ENCODE results near the gene KIR2DL4. TPM values are rescaled to one million over a fixed set of nuclear protein-coding genes. Genes with fewer than 3 reads are reported as not detected.
"Not testable (repeated sequence)": the region's sequence is repeated elsewhere in the genome, so short reads cannot be mapped to it uniquely, and the experiment has no call there.

The KIR2DL4 gene
- total RNA-seq, 1 donor from 2014 or later, result not detected

DNA sequence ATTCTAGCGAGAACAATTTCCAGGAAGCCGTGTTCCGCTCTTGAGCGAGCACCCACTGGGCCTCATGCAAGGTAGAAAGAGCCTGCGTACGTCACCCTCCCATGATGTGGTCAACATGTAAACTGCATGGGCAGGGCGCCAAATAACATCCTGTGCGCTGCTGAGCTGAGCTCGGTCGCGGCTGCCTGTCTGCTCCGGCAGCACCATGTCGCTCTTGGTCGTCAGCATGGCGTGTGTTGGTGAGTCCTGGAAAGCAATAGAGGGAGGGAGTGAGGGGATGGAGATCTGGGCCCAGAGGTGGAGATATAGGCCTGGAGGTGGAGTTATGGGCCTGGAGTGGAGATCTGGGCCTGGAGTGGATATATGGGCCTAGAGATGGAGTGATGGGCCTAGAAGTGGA lies 33.8 kb upstream of the KIR2DL4 start, which contains the start of gene KIR2DL1:
Gene KIR2DL1 (plus strand): TSS at position 148 of the 400 bp plus-strand sequence. CDS start 58 bp downstream, at position 206.
- not testable (repeated sequence) for DNase-seq (ENCODE audit: low read depth); H3K36me3 ChIP-seq (ENCODE audit: insufficient read depth, low read length); H3K4me3 Mint-ChIP-seq (ENCODE audit: unreplicated experiment); H3K27ac Mint-ChIP-seq (ENCODE audit: unreplicated experiment); FAIRE-seq; H3K79me2 ChIP-seq (ENCODE audit: insufficient read depth, low read length); H3K9me3 ChIP-seq (ENCODE audit: insufficient read depth, low read depth, low read length); H3K4me2 ChIP-seq (ENCODE audit: low read length); H3K27me3 ChIP-seq (ENCODE audit: insufficient read depth, low read length); H3K9ac ChIP-seq (ENCODE audit: low read length); H3K4me1 ChIP-seq (ENCODE audit: insufficient read depth, low read length); H3K27ac ChIP-seq (ENCODE audit: low read depth, low read length); H3K27me3 Mint-ChIP-seq (ENCODE audit: low read depth, unreplicated experiment); H3K36me3 Mint-ChIP-seq (ENCODE audit: low read depth, unreplicated experiment); H2AFZ ChIP-seq (ENCODE audit: low read depth, low read length); H4K20me1 ChIP-seq (ENCODE audit: insufficient read depth, low read length); H3K4me1 Mint-ChIP-seq (ENCODE audit: low read depth, unreplicated experiment); H3K4me3 ChIP-seq (ENCODE audit: insufficient read depth, low read depth, low read length)
- H3K9me3 Mint-ChIP-seq (ENCODE audit: unreplicated experiment), result peaks cover 40% of the 10 kb centered on the region

- not testable (repeated sequence) for H3K36me3 ChIP-seq (ENCODE audit: insufficient read depth, low read length); H4K20me1 ChIP-seq (ENCODE audit: insufficient read depth, low read length); H3K27me3 Mint-ChIP-seq (ENCODE audit: low read depth, unreplicated experiment); H3K27ac ChIP-seq (ENCODE audit: low read depth, low read length); H3K4me1 ChIP-seq (ENCODE audit: insufficient read depth, low read length); H3K9ac ChIP-seq (ENCODE audit: low read length); DNase-seq (ENCODE audit: low read depth); H3K4me3 Mint-ChIP-seq (ENCODE audit: unreplicated experiment); H3K4me3 ChIP-seq (ENCODE audit: insufficient read depth, low read depth, low read length); FAIRE-seq; H3K4me2 ChIP-seq (ENCODE audit: low read length); H3K27me3 ChIP-seq (ENCODE audit: insufficient read depth, low read length); H3K79me2 ChIP-seq (ENCODE audit: insufficient read depth, low read length); H3K4me1 Mint-ChIP-seq (ENCODE audit: low read depth, unreplicated experiment); H3K9me3 ChIP-seq (ENCODE audit: insufficient read depth, low read depth, low read length); H2AFZ ChIP-seq (ENCODE audit: low read depth, low read length); H3K27ac Mint-ChIP-seq (ENCODE audit: unreplicated experiment); H3K36me3 Mint-ChIP-seq (ENCODE audit: low read depth, unreplicated experiment)
- peaks cover 33% of the 10 kb centered on the region for H3K9me3 Mint-ChIP-seq (ENCODE audit: unreplicated experiment)
These were observed 32.9 kb upstream of the KIR2DL4 start for GRCh38 chr19:54770511-54770910.

DNA sequence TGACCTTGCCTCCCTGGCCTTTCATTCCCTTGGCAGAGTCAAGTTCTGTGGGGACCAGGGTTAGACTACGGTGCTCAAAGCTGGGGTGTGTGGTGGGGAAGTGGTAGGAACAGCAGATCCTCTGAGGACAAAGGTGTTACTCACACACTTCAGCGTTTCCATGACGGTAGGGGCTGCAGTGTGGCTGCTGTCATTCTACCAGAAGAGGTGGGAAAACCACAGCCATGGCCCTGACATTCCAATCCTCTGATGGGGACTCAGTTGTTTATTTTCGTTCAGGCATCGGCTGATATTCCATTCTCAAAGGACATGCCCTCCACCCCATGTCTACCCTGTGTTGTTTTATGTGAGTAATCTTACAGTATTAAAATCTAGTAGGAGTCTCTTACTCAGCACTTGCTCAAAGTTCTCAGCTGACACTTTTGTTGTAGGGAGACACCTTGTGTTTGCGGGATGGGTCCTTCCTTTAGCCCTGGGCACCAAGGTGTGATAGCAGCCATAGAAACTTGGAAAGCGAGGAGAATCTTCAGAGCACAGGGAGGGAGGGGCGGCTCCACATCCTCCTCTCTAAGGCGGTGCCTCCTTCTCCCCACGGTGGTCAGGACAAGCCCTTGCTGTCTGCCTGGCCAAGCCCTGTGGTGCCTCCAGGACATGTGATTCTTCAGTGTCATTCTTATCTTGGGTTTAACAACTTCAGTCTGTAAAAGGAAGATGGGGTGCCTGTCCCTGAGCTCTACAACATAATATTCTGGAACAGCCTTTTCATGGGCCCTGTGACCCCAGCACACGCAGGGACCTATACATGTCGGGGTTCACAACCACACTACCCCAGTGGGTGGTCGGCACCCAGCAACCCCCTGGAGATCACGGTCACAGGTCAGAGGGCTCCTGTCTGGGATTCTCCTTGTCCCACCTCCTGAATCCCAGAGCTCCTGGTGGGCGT lies 32.1 kb upstream of the KIR2DL4 start:
- H3K79me2 ChIP-seq (ENCODE audit: insufficient read depth, low read length); H2AFZ ChIP-seq (ENCODE audit: low read depth, low read length); H3K4me3 ChIP-seq (ENCODE audit: insufficient read depth, low read depth, low read length); H3K27me3 Mint-ChIP-seq (ENCODE audit: low read depth, unreplicated experiment); H3K27ac Mint-ChIP-seq (ENCODE audit: unreplicated experiment); H3K4me2 ChIP-seq (ENCODE audit: low read length); H3K4me1 Mint-ChIP-seq (ENCODE audit: low read depth, unreplicated experiment); H3K36me3 ChIP-seq (ENCODE audit: insufficient read depth, low read length); FAIRE-seq; H3K4me1 ChIP-seq (ENCODE audit: insufficient read depth, low read length); H3K27ac ChIP-seq (ENCODE audit: low read depth, low read length); H3K4me3 Mint-ChIP-seq (ENCODE audit: unreplicated experiment); H4K20me1 ChIP-seq (ENCODE audit: insufficient read depth, low read length); H3K9me3 ChIP-seq (ENCODE audit: insufficient read depth, low read depth, low read length); DNase-seq (ENCODE audit: low read depth); H3K9ac ChIP-seq (ENCODE audit: low read length); H3K36me3 Mint-ChIP-seq (ENCODE audit: low read depth, unreplicated experiment); H3K27me3 ChIP-seq (ENCODE audit: insufficient read depth, low read length): not testable (repeated sequence)
- peaks cover 33% of the 10 kb centered on the region for H3K9me3 Mint-ChIP-seq (ENCODE audit: unreplicated experiment)

DNA sequence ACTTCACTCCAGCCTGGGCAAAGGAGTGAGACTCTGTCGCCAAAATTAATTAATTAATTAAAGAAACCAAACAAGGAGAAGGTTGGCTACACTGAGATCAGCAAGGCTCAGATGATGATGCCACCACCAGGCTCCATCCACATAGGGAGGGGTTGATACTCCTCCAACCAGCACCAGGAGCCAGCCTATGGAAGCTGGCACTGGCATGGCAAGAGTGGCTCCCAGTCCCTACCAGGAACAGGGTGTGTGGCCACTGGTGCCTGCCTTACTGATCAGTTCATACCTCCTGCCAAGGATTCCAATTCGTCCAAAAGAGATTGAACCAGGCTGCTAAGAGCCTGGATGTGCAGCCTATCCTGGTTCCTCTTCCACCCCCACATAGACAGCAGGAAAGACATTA lies 30.7 kb upstream of the KIR2DL4 start:
- H3K4me3 ChIP-seq (ENCODE audit: insufficient read depth, low read depth, low read length); H4K20me1 ChIP-seq (ENCODE audit: insufficient read depth, low read length); H3K9me3 ChIP-seq (ENCODE audit: insufficient read depth, low read depth, low read length); H3K9ac ChIP-seq (ENCODE audit: low read length); H3K27ac Mint-ChIP-seq (ENCODE audit: unreplicated experiment); H3K36me3 ChIP-seq (ENCODE audit: insufficient read depth, low read length); FAIRE-seq; H3K4me1 ChIP-seq (ENCODE audit: insufficient read depth, low read length); H3K4me3 Mint-ChIP-seq (ENCODE audit: unreplicated experiment); H3K27me3 ChIP-seq (ENCODE audit: insufficient read depth, low read length); DNase-seq (ENCODE audit: low read depth); H3K4me1 Mint-ChIP-seq (ENCODE audit: low read depth, unreplicated experiment); H3K27me3 Mint-ChIP-seq (ENCODE audit: low read depth, unreplicated experiment); H3K4me2 ChIP-seq (ENCODE audit: low read length); H3K36me3 Mint-ChIP-seq (ENCODE audit: low read depth, unreplicated experiment); H2AFZ ChIP-seq (ENCODE audit: low read depth, low read length); H3K27ac ChIP-seq (ENCODE audit: low read depth, low read length); H3K79me2 ChIP-seq (ENCODE audit: insufficient read depth, low read length): not testable (repeated sequence)
- H3K9me3 Mint-ChIP-seq (ENCODE audit: unreplicated experiment), result peaks cover 26% of the 10 kb centered on the region

GRCh38 chr19:54775095-54775815 lies 28.2 kb upstream of the KIR2DL4 start:
- H3K36me3 Mint-ChIP-seq (ENCODE audit: low read depth, unreplicated experiment); H3K27ac Mint-ChIP-seq (ENCODE audit: unreplicated experiment); H3K27ac ChIP-seq (ENCODE audit: low read depth, low read length); H3K79me2 ChIP-seq (ENCODE audit: insufficient read depth, low read length); H3K27me3 ChIP-seq (ENCODE audit: insufficient read depth, low read length); H3K4me3 Mint-ChIP-seq (ENCODE audit: unreplicated experiment); H3K9me3 ChIP-seq (ENCODE audit: insufficient read depth, low read depth, low read length); H3K4me1 Mint-ChIP-seq (ENCODE audit: low read depth, unreplicated experiment); FAIRE-seq; H3K9ac ChIP-seq (ENCODE audit: low read length); H3K36me3 ChIP-seq (ENCODE audit: insufficient read depth, low read length); H3K27me3 Mint-ChIP-seq (ENCODE audit: low read depth, unreplicated experiment); DNase-seq (ENCODE audit: low read depth); H4K20me1 ChIP-seq (ENCODE audit: insufficient read depth, low read length); H3K4me1 ChIP-seq (ENCODE audit: insufficient read depth, low read length); H3K4me3 ChIP-seq (ENCODE audit: insufficient read depth, low read depth, low read length); H3K4me2 ChIP-seq (ENCODE audit: low read length); H2AFZ ChIP-seq (ENCODE audit: low read depth, low read length): not testable (repeated sequence)
- peaks cover 17% of the 10 kb centered on the region for H3K9me3 Mint-ChIP-seq (ENCODE audit: unreplicated experiment)
